Measurements from ENCODE around the gene ADCY2. TPM values are rescaled to one million over a fixed set of nuclear protein-coding genes. Genes with fewer than 3 reads are reported as not detected.

Gene ADCY2
- polyA plus RNA-seq, 1 donor (not counting 4 experiments of a cell fraction or from before 2014, with no cell fraction given): 0.13 TPM

- H2AFZ ChIP-seq (ENCODE audit: control insufficient read depth, low read length): no peak overlapping the region
- dilution Hi-C loops (cut with MboI; ENCODE audit: extremely low pct_ligation_motif_present, low sequenced_read_pairs): no loop called here
- no peaks in the 10 kb centered on the region for H3K9me3 ChIP-seq (ENCODE audit: control insufficient read depth, low read depth, low read length)
- H3K9ac ChIP-seq (ENCODE audit: control insufficient read depth, extremely low read depth, insufficient read depth, low read length): no peak overlapping the region
- H3K36me3 ChIP-seq (ENCODE audit: control insufficient read depth in 2 of 2, extremely low read depth in 1 of 2, insufficient read depth in 2 of 2, low read length in 2 of 2): no peaks in the 10 kb centered on the region
- no peaks in the 10 kb centered on the region for H3K9me1 ChIP-seq (ENCODE audit: control insufficient read depth, extremely low read depth, insufficient read depth, low read length)
- no peaks in the 10 kb centered on the region for H3K79me2 ChIP-seq (ENCODE audit: control insufficient read depth, insufficient read depth, low read length)
- H3K27me3 ChIP-seq (ENCODE audit: control insufficient read depth, extremely low read depth, insufficient read depth, low read length): peaks cover 3% of the 10 kb centered on the region
- H4K20me1 ChIP-seq (ENCODE audit: control insufficient read depth, extremely low read depth, insufficient read depth, low read length): no peaks in the 10 kb centered on the region
- no peak overlapping the region for H3K4me2 ChIP-seq (ENCODE audit: control insufficient read depth, extremely low read depth, insufficient read depth, low read depth, low read length)
- no peak for DNase-seq (ENCODE audit: low read depth, low spot score)
- no peak overlapping the region for H3K4me3 ChIP-seq (ENCODE audit: control insufficient read depth in 2 of 3, extremely low read depth in 1 of 3, insufficient read depth in 2 of 3, low read depth in 1 of 3, low read length in 3 of 3)
- H3K4me1 ChIP-seq (ENCODE audit: control insufficient read depth, extremely low read depth, insufficient read depth, low read length): no peaks in the 10 kb centered on the region
- no peak for FAIRE-seq
- TF ChIP-seq EZH2 (IDR thresholded peaks at IDR 0.05; ENCODE audit: low read length) (no peak), CTCF (optimal IDR thresholded peaks at IDR 0.05 in 1 of 3, IDR thresholded peaks at IDR 0.05 in 1 of 3, conservative IDR thresholded peaks at IDR 0.05 in 1 of 3; ENCODE audit: extremely low read depth in 1 of 3, insufficient read depth in 2 of 3, low read length in 3 of 3) (no peak)
- H3K27ac ChIP-seq (ENCODE audit: control insufficient read depth, insufficient read depth, low read length): no peak overlapping the region
These were observed 23.4 kb downstream of the ADCY2 start for GRCh38 chr5:7419367-7419766.

- Histone ChIP-seq H3K4me3 (ENCODE audit: control insufficient read depth in 2 of 3, extremely low read depth in 1 of 3, insufficient read depth in 2 of 3, low read depth in 1 of 3, low read length in 3 of 3) (no peak overlapping the region), H4K20me1 (ENCODE audit: control insufficient read depth, extremely low read depth, insufficient read depth, low read length) (no peaks in the 10 kb centered on the region), H3K27me3 (ENCODE audit: control insufficient read depth, extremely low read depth, insufficient read depth, low read length) (peaks cover 3% of the 10 kb centered on the region), H3K79me2 (ENCODE audit: control insufficient read depth, insufficient read depth, low read length) (no peaks in the 10 kb centered on the region), H3K9ac (ENCODE audit: control insufficient read depth, extremely low read depth, insufficient read depth, low read length) (no peak overlapping the region), H2AFZ (ENCODE audit: control insufficient read depth, low read length) (no peak overlapping the region), H3K4me2 (ENCODE audit: control insufficient read depth, extremely low read depth, insufficient read depth, low read depth, low read length) (no peak overlapping the region), H3K36me3 (ENCODE audit: control insufficient read depth in 2 of 2, extremely low read depth in 1 of 2, insufficient read depth in 2 of 2, low read length in 2 of 2) (no peaks in the 10 kb centered on the region), H3K27ac (ENCODE audit: control insufficient read depth, insufficient read depth, low read length) (no peak overlapping the region), H3K9me1 (ENCODE audit: control insufficient read depth, extremely low read depth, insufficient read depth, low read length) (no peaks in the 10 kb centered on the region), H3K4me1 (ENCODE audit: control insufficient read depth, extremely low read depth, insufficient read depth, low read length) (no peaks in the 10 kb centered on the region), H3K9me3 (ENCODE audit: control insufficient read depth, low read depth, low read length) (no peaks in the 10 kb centered on the region)
- TF ChIP-seq EZH2 (IDR thresholded peaks at IDR 0.05; ENCODE audit: low read length) (no peak), CTCF (optimal IDR thresholded peaks at IDR 0.05 in 1 of 3, IDR thresholded peaks at IDR 0.05 in 1 of 3, conservative IDR thresholded peaks at IDR 0.05 in 1 of 3; ENCODE audit: extremely low read depth in 1 of 3, insufficient read depth in 2 of 3, low read length in 3 of 3) (no peak)
- dilution Hi-C loops (cut with MboI; ENCODE audit: extremely low pct_ligation_motif_present, low sequenced_read_pairs): no loop called here
- no peak for FAIRE-seq
- DNase-seq (ENCODE audit: low read depth, low spot score): no peak
These were observed 23.9 kb downstream of the ADCY2 start for GRCh38 chr5:7419846-7420245.

All from keratinocyte (primary cell).